Suprapubic skin (tissue), 4 donors: Measurements from ENCODE around the gene SPAG6. TPM values are rescaled to one million over a fixed set of nuclear protein-coding genes. Genes with fewer than 3 reads are reported as not detected.

Experiments
- DNase-seq, 2 donors: peaks; one replicate each; pipeline ENCODE4 v3.0.0-alpha.2; 2019; ENCODE audit warnings: low spot score in 2 of 2
- H3K27ac ChIP-seq: fragments of 200-600 bp; sonication (generic); one replicate; pipeline ENCODE4 v1.5.1; 2019
- H3K27me3 ChIP-seq: fragments of 200-600 bp; sonication (generic); one replicate; pipeline ENCODE4 v1.5.1; 2019
- H3K36me3 ChIP-seq: fragments of 200-600 bp; sonication (generic); one replicate; pipeline ENCODE4 v1.5.1; 2019
- H3K4me1 ChIP-seq: fragments of 200-600 bp; sonication (generic); one replicate; pipeline ENCODE4 v1.5.1; 2019
- H3K4me3 ChIP-seq: fragments of 200-600 bp; sonication (generic); one replicate; pipeline ENCODE4 v1.5.1; 2019; ENCODE audit warnings: mild to moderate bottlenecking
- H3K9me3 ChIP-seq: fragments of 200-600 bp; sonication (generic); one replicate; pipeline ENCODE4 v1.5.1; 2019
- CTCF ChIP-seq, 2 donors: fragments of 200-600 bp in 1 of 2; fragments of 450-650 bp in 1 of 2; sonication (generic) in 1 of 2; IDR thresholded peaks; one replicate each; pipeline ENCODE4 v1.5.1; 2016 to 2019; ENCODE audit warnings: antibody characterized with exemption in 2 of 2, mild to moderate bottlenecking in 1 of 2, moderate library complexity in 1 of 2
- EP300 ChIP-seq: sonication (generic); formaldehyde crosslinking; IDR thresholded peaks from one replicate; pipeline ENCODE4 v1.6.1; 2017; ENCODE audit warnings: antibody characterized with exemption
- POLR2A ChIP-seq, 2 donors: fragments of 450-650 bp; IDR thresholded peaks; one replicate each; pipeline ENCODE4 v1.6.1; 2017; ENCODE audit warnings: antibody characterized with exemption in 2 of 2, mild to moderate bottlenecking in 2 of 2, moderate library complexity in 2 of 2
- POLR2AphosphoS5 ChIP-seq, 3 donors: sonication (generic); formaldehyde crosslinking; IDR thresholded peaks; one replicate each; pipeline ENCODE4 v1.6.1; 2017; ENCODE audit warnings: antibody characterized with exemption in 3 of 3
- WGBS: methylation state at CpG from one replicate; pipeline ENCODE4 v1.1.5; 2018; 5-methylcytosine and 5-hydroxymethylcytosine counted together
- total RNA-seq, 4 donors: library from RNA; depleted of rRNA; stranded (reverse); fragments of >200 nt; gene quantifications; one replicate each; pipeline ENCODE4 v1.1.0, GENCODE V29; 2016

The SPAG6 gene
- total RNA-seq, 4 donors from 2014 or later, result 0.34 to 1.1 (median 0.72) TPM; not detected in 1

DNA sequence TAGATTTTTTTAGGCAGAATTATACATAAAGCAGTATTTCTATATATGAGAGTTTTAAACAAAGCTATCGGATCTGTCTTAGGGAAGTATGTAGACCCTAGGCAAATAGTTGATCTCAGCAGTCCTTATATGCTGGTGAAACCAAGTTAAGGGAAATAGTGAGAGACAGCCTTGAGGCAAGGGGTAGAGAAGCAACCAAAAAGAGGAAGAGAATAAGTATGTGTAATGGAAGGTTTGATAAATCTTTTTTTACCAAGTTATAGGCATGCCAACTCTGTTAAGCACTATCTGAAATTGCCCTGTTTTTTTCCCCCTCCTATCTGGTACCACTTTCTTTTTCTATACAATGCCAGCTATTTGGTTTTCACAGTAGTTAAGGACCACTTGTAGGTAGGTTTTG lies 19.9 kb downstream of the SPAG6 start:
- Histone ChIP-seq H3K36me3 (no peaks in the 10 kb centered on the region), H3K4me1 (no peaks in the 10 kb centered on the region), H3K4me3 (no peak overlapping the region), H3K27ac (no peak overlapping the region), H3K9me3 (no peaks in the 10 kb centered on the region), H3K27me3 (peaks cover 10% of the 10 kb centered on the region)
- WGBS, result 92% methylated on average over 1 of the region's 1 CpG
- TF ChIP-seq POLR2A (IDR thresholded peaks at IDR 0.05) (no peak), EP300 (no peak)
- no peak for DNase-seq

GRCh38 chr10:22365644-22366434 lies 20.5 kb downstream of the SPAG6 start:
- DNase-seq, result no peak
- Histone ChIP-seq H3K27me3 (peaks cover 10% of the 10 kb centered on the region), H3K4me1 (no peaks in the 10 kb centered on the region), H3K36me3 (no peaks in the 10 kb centered on the region), H3K9me3 (no peaks in the 10 kb centered on the region), H3K4me3 (no peak overlapping the region), H3K27ac (no peak overlapping the region)
- no peak for TF ChIP-seq POLR2A (IDR thresholded peaks at IDR 0.05)
- TF ChIP-seq EP300, result no peak
- no peak for TF ChIP-seq CTCF (IDR thresholded peaks at IDR 0.05)
- no peak for TF ChIP-seq POLR2AphosphoS5 (IDR thresholded peaks at IDR 0.05)
- 79% methylated on average over 4 of the region's 4 CpGs for WGBS

- TF ChIP-seq EP300 (no peak), POLR2AphosphoS5 (IDR thresholded peaks at IDR 0.05) (no peak), CTCF (IDR thresholded peaks at IDR 0.05) (no peak), POLR2A (IDR thresholded peaks at IDR 0.05) (no peak)
- Histone ChIP-seq H3K36me3 (no peaks in the 10 kb centered on the region), H3K4me3 (no peak overlapping the region), H3K9me3 (no peaks in the 10 kb centered on the region), H3K27ac (no peak overlapping the region), H3K27me3 (peaks cover 10% of the 10 kb centered on the region), H3K4me1 (no peaks in the 10 kb centered on the region)
- DNase-seq, result no peak
These were observed 21.1 kb downstream of the SPAG6 start for GRCh38 chr10:22366435-22366703.

DNA sequence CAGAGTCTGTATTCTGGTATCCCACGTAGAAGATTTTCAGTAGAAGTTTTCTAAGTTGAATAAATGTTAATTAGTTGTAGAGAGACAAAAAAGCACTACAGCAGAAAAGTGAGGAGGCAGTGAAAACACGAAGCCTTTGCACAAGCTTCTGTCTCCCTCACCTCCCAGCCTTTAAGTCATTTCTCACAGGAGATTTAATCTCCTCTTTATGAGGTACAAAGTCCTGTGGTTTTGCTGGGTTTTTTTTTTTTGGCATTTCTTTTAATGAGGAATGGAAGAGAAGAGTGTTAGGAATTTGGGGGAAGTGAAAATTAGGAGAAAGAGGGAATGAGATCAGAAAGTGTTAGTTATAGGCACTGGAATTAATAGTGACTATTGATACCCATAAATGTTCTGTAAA lies 21.5 kb downstream of the SPAG6 start:
- TF ChIP-seq POLR2AphosphoS5 (IDR thresholded peaks at IDR 0.05), result no peak
- TF ChIP-seq POLR2A (IDR thresholded peaks at IDR 0.05), result no peak
- no peak for TF ChIP-seq EP300
- TF ChIP-seq CTCF (IDR thresholded peaks at IDR 0.05), result no peak
- WGBS, result 73% methylated on average over 2 of the region's 2 CpGs
- no peak overlapping the region for H3K27ac ChIP-seq

DNA sequence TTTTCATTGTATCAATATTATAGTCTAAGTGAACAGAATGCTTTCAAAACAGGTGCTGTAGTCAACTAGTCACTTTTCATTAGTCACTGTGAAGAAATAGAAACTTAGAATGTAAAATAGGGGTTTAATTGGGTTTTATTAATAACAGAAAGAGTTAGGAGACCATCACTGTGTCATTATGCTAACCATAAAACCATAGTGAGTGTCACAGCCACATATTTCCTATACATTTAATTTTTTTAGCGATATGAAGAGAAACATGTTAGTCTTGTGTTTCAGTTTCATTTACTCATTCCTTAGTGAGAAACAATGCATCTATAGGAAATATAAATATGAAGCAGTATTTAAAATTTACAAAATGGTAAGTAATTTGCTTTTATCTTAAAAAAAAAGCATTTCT lies 22.2 kb downstream of the SPAG6 start:
- H3K9me3 ChIP-seq, result no peaks in the 10 kb centered on the region
- no peak for DNase-seq
- peaks cover 10% of the 10 kb centered on the region for H3K27me3 ChIP-seq
- no peak overlapping the region for H3K27ac ChIP-seq
- WGBS, result 96% methylated on average over 1 of the region's 1 CpG
- H3K4me3 ChIP-seq, result no peak overlapping the region
- TF ChIP-seq POLR2AphosphoS5 (IDR thresholded peaks at IDR 0.05) (no peak), CTCF (IDR thresholded peaks at IDR 0.05) (no peak), EP300 (no peak), POLR2A (IDR thresholded peaks at IDR 0.05) (no peak)
- H3K36me3 ChIP-seq, result no peaks in the 10 kb centered on the region
- no peaks in the 10 kb centered on the region for H3K4me1 ChIP-seq

More for the DNA sequence above, 21.5 kb downstream of the SPAG6 start:
- no peak for DNase-seq
- Histone ChIP-seq H3K36me3 (no peaks in the 10 kb centered on the region), H3K27me3 (peaks cover 10% of the 10 kb centered on the region), H3K4me1 (no peaks in the 10 kb centered on the region), H3K9me3 (no peaks in the 10 kb centered on the region), H3K4me3 (no peak overlapping the region)

DNA sequence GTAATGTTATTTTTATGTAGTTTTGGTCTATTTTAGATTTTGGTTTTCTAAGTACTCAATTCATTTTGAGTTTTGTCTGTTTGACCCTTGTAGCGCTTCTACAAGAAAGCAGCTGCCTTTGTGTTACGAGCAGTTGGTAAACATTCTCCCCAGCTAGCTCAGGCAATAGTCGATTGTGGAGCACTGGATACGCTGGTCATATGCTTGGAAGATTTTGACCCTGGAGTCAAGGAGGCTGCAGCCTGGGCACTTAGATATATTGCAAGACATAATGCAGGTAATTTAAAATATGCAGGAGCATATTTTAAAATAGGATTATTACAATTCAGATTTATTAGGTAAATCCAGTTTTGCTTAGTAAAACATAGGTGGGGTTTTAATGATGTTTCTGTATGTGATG lies 23.1 kb downstream of the SPAG6 start:
- no peaks in the 10 kb centered on the region for H3K9me3 ChIP-seq
- TF ChIP-seq CTCF (IDR thresholded peaks at IDR 0.05) (no peak), POLR2A (IDR thresholded peaks at IDR 0.05) (no peak), EP300 (no peak), POLR2AphosphoS5 (IDR thresholded peaks at IDR 0.05) (no peak)
- no peak overlapping the region for H3K27ac ChIP-seq
- H3K36me3 ChIP-seq, result no peaks in the 10 kb centered on the region
- no peak for DNase-seq
- 85% methylated on average over 4 of the region's 4 CpGs for WGBS
- no peak overlapping the region for H3K4me3 ChIP-seq
- H3K4me1 ChIP-seq, result no peaks in the 10 kb centered on the region
- peaks cover 10% of the 10 kb centered on the region for H3K27me3 ChIP-seq
